GM12874 (cell line): ENCODE data around the gene TNPO2.

Source experiments
- TF ChIP-seq, protein P1 (sequence below): IDR thresholded peaks from 2 replicates; pipeline ENCODE4 v1.5.1; 2011; ENCODE audit warnings: low read depth, mild to moderate bottlenecking, control low read depth, low read length, moderate library complexity; ENCODE audit not compliant: insufficient read depth

TNPO2 gene

DNA sequence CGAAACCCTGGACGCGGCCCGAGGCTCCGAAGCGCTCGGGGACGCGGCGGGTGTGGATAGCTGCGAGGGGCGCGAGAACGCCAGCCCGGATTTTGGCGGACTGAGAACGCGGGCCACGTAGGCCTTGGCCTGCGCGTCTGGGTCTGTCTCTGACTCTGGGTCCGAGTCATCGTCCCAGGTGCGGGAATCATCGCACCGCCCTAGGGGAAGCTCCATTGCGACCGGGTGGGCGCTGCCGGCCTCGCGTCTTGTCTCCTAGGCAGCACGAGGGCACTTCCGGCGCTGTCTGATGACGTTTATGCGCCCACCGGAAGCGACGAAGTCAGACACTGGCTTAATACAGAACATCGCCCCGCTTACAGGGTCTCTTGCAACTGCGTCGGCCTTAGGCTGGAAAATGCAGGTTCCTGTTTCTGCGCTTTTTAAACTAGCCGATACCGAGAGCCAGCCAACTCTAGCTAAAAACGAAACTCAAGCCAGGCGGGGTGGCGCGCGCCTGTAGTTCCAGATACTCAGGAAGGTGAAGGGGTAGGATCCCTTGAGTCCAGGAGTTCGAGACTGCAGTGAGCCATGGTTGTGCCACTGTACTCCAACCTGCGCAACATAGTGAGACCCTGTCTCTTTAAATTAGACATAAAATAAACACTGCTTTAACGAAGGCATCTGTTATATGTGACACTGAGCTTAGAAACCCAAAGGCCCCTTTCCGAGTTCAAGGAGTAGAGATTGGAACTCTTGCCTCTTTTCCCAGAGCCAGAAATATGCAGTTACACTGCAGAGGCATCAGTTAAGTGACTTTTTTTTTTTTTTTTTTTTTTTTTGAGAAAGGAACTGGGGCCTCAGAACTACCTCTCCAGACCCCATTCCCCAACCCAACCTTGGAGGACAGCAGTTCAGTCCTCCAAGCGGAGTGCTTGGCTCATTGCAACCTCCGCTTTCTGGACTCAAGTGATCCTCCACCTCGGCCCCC is 27.1 kb downstream of the TNPO2 start, which contains the start of gene FBXW9:
Gene FBXW9, minus strand, starts transcription at position 266 of the 970 bp plus-strand sequence. Its CDS starts 50 bp downstream, at position 216.
- TF ChIP-seq, protein P1, sequence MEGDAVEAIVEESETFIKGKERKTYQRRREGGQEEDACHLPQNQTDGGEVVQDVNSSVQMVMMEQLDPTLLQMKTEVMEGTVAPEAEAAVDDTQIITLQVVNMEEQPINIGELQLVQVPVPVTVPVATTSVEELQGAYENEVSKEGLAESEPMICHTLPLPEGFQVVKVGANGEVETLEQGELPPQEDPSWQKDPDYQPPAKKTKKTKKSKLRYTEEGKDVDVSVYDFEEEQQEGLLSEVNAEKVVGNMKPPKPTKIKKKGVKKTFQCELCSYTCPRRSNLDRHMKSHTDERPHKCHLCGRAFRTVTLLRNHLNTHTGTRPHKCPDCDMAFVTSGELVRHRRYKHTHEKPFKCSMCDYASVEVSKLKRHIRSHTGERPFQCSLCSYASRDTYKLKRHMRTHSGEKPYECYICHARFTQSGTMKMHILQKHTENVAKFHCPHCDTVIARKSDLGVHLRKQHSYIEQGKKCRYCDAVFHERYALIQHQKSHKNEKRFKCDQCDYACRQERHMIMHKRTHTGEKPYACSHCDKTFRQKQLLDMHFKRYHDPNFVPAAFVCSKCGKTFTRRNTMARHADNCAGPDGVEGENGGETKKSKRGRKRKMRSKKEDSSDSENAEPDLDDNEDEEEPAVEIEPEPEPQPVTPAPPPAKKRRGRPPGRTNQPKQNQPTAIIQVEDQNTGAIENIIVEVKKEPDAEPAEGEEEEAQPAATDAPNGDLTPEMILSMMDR = no peak

DNA sequence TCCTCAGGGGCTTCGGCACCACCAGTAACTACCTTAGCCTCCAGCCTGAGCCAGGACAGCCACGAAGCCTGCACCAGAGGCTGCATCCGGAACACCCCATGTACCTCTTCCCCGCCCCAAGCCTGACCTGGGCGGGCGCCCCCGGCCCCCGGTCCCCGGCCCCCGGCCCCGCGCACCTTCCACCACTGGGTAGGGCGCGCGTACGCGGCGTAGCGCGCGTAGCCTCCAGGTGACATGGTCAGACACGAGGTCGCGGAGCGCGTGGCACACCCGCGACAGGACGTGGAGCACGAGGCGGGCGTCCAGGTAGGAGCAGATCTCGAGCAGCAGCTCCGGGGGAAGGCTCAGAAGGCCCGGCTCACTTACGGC is 27.8 kb downstream of the TNPO2 start:
- TF ChIP-seq, protein P1 = no peak

DNA sequence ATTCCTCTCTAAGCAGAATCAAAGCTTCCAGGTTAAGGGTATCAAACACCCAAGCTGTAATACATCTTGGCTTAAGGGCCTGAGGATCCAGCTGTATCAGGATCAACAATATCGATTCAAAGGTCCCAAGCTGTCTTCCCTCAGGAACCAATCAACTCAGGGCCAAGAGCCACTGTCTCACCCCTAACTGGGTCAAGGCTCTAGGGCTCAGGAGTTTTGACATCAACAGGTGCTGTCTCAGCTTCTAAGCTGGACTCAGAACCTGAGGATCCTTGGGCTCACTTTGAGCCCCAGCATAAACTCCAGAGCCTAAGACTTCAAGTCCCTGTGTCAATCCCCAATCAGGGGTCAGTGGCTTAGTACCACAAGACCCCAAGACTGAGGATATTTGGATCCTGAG is 28.2 kb downstream of the TNPO2 start:
- TF ChIP-seq, protein P1 = no peak

DNA sequence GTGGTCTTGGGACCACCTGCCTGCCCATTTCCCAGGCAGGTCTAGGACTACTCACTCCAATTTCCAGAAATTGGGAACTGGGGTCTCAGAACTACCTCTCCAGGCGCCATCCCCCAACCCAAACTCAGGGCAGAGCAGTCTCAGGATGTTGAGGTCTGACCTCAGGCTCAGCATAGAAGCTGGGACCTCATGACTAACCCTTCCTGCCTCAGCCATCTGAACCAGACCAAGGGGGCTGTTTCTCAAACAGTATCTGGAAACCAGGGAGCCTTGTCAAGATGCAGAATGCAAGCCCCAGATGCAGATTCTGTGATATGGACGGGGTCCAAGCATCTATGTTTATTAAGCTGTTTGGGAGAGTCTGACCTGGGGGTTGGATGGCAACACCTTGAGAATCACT is 28.6 kb downstream of the TNPO2 start:
- TF ChIP-seq, protein P1 = no peak

DNA sequence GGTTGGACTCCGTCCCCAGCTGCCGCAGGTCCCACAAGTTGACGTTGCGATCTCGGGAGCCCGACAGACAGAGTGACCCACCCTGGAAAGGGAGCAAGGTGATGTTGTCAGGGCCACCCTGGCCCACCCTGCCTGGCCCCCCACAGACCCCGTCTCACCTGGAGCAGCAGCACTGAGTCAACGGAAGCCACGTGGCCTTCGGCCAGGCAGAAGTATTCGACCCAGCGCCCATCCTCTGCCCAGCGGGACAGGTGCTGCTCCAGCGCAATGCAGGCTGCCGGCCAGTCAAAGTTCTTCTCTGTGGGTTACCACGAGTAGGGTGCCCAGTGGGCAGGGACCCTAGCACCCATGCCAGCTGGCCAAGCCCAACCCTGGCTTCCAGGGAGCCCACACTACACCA is 29.1 kb downstream of the TNPO2 start:
- TF ChIP-seq, protein P1 = no peak

DNA sequence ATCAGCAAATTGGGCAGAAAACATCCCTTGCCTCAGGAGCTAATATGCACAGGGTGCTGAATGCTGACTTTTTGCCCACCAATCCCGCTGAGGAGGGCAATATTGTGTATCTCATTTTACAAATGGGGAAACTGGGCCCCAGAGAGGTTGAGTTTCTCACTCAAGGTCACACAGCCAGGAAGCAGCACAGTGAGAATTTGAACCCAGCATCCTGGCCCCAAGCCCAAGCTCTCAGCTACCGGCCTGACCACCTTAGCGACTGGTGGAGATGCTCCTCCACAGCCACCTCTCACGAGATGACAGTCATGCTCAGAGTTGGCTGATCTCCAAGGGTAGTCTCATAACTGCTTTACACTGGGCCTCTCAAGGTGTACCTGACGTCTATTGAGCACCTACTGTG is 30.8 kb downstream of the TNPO2 start:
- TF ChIP-seq, protein P1 = no peak

DNA sequence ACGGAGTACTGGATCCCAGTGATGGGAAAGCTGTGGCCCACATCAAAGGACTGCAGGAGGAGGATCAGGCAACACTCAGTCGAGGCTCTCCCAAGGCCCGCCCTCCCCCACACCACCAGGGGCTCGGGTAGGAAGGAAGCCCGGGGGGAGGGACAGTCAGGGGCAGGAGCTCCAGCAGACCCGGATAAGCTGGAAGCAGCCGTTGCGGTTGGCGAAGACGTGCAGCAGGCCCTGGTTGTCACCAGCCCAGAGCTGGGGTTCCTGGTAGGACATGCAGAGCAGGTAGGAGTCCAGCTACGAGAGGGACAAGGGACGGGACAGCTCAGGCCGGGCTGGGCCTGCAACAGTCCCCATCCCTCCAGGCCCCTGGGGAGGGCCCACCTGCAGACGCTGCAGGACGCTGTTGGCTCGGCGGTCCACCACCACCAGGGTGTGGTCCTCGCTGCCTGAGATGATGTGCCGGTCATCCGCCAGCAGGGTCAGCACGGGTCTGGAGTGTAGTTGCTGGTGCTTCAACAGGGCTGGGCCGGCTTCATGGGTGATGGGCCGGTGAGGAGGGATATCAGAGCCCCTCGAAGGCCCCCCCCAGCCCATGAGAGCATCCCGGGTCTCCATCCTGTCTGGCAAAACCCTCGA is 34.0 kb downstream of the TNPO2 start:
- TF ChIP-seq, protein P1 = no peak
